HEK293 (cell line): Measurements from ENCODE around the gene COQ8A.

Source experiments
- CTCF ChIA-PET: fragments of 350-600 bp; formaldehyde crosslinking; extraction: SDS; loops from one replicate; lab custom pipeline; 2021; ENCODE audit warnings: antibody characterized with exemption; lab: Yijun Ruan, JAX
- POLR2A ChIA-PET: fragments of 300-600 bp; formaldehyde crosslinking; extraction: SDS; loops from one replicate; lab custom pipeline; 2020; ENCODE audit warnings: antibody characterized with exemption, inconsistent platforms; lab: Yijun Ruan, JAX
- H3K27ac ChIP-seq: fragments of 200-500 bp; sonication (Bioruptor generic); 2 replicates; pipeline ENCODE4 v1.5.1; 2014; ENCODE audit warnings: low read depth, low read length, control low read depth, inconsistent platforms; ENCODE audit errors: extremely low read depth
- H3K36me3 ChIP-seq, 2 experiments: fragments of 200-500 bp in 1 of 2; sonication (Bioruptor generic) in 1 of 2; 1 replicate in 1 of 2; 2 replicates in 1 of 2; pipeline ENCODE4 v1.5.1; 2014 to 2017; ENCODE audit warnings: inconsistent platforms in 2 of 2, low read length in 2 of 2; ENCODE audit not compliant: control insufficient read depth in 2 of 2, insufficient read depth in 1 of 2
- H3K4me1 ChIP-seq: fragments of 200-500 bp; sonication (Bioruptor generic); 2 replicates; pipeline ENCODE4 v1.5.1; 2014; ENCODE audit warnings: mild to moderate bottlenecking, low read length, inconsistent platforms; ENCODE audit not compliant: control insufficient read depth, insufficient read depth
- H3K4me3 ChIP-seq: 2 replicates; pipeline ENCODE4 v1.5.1; 2011; ENCODE audit warnings: low read depth, mild to moderate bottlenecking, control low read depth, low read length, moderate library complexity
- H3K9me3 ChIP-seq: fragments of 200-500 bp; sonication (Bioruptor generic); 2 replicates; pipeline ENCODE4 v1.5.1; 2014; ENCODE audit warnings: low read depth, low read length, inconsistent platforms; ENCODE audit not compliant: control insufficient read depth, insufficient read depth
- GLIS1 ChIP-seq: fragments of 450-650 bp; formaldehyde crosslinking; IDR thresholded peaks from 2 replicates; pipeline ENCODE4 v1.5.1; 2016; ENCODE audit warnings: missing biosample characterization, missing genetic modification characterization
- GLIS2 ChIP-seq: fragments of 450-650 bp; formaldehyde crosslinking; IDR thresholded peaks from 2 replicates; pipeline ENCODE4 v1.5.1; 2016; ENCODE audit warnings: missing biosample characterization, missing genetic modification characterization
- KLF8 ChIP-seq: fragments of 450-650 bp; formaldehyde crosslinking; IDR thresholded peaks from 2 replicates; pipeline ENCODE4 v1.5.1; 2016; ENCODE audit warnings: missing biosample characterization, missing genetic modification characterization
- SETDB1 ChIP-seq: IDR thresholded peaks from one replicate; pipeline ENCODE4 v1.6.1; 2017; ENCODE audit warnings: mild to moderate bottlenecking, low read length, moderate library complexity, mixed read lengths; ENCODE audit not compliant: insufficient read length
- SP7 ChIP-seq: fragments of 450-650 bp; formaldehyde crosslinking; IDR thresholded peaks from 2 replicates; pipeline ENCODE4 v1.5.1; 2016; ENCODE audit warnings: missing biosample characterization, missing genetic modification characterization
- ZIC2 ChIP-seq: fragments of 450-650 bp; formaldehyde crosslinking; IDR thresholded peaks from 2 replicates; pipeline ENCODE4 v1.5.1; 2016; ENCODE audit warnings: missing biosample characterization, missing genetic modification characterization
- ZNF10 ChIP-seq: fragments of 450-650 bp; formaldehyde crosslinking; IDR thresholded peaks from 2 replicates; pipeline ENCODE4 v1.5.1; 2017; ENCODE audit warnings: missing biosample characterization, missing genetic modification characterization
- ZNF221 ChIP-seq: fragments of 450-650 bp; formaldehyde crosslinking; IDR thresholded peaks from 2 replicates; pipeline ENCODE4 v1.5.1; 2017; ENCODE audit warnings: missing biosample characterization, missing genetic modification characterization, borderline replicate concordance
- ZNF239 ChIP-seq: fragments of 450-650 bp; formaldehyde crosslinking; IDR thresholded peaks from 2 replicates; pipeline ENCODE4 v1.5.1; 2016; ENCODE audit warnings: missing biosample characterization, missing genetic modification characterization
- ZNF274 ChIP-seq, 2 experiments: fragments of 200-500 bp in 1 of 2; fragments of 450-650 bp in 1 of 2; sonication (Bioruptor generic) in 1 of 2; formaldehyde crosslinking in 1 of 2; IDR thresholded peaks; 2 replicates each; pipeline versions ENCODE4 v1.5.1 to v1.6.1; 2014 to 2016; ENCODE audit warnings: borderline replicate concordance in 1 of 2, inconsistent platforms in 1 of 2, low read length in 1 of 2, missing biosample characterization in 1 of 2, missing genetic modification characterization in 1 of 2
- ZNF280D ChIP-seq: fragments of 450-650 bp; formaldehyde crosslinking; IDR thresholded peaks from 2 replicates; pipeline ENCODE4 v1.5.1; 2016; ENCODE audit warnings: missing biosample characterization, missing genetic modification characterization
- ZNF311 ChIP-seq: fragments of 450-650 bp; formaldehyde crosslinking; IDR thresholded peaks from 2 replicates; pipeline ENCODE4 v1.5.1; 2017; ENCODE audit warnings: missing biosample characterization, missing genetic modification characterization, borderline replicate concordance
- ZNF341 ChIP-seq: fragments of 450-650 bp; formaldehyde crosslinking; IDR thresholded peaks from 2 replicates; pipeline ENCODE4; 2016; ENCODE audit warnings: low read depth, missing biosample characterization, missing genetic modification characterization
- ZNF350 ChIP-seq: fragments of 450-650 bp; formaldehyde crosslinking; IDR thresholded peaks from 2 replicates; pipeline ENCODE4 v1.5.0; 2017; ENCODE audit warnings: missing biosample characterization, mild to moderate bottlenecking, missing genetic modification characterization
- ZNF530 ChIP-seq: fragments of 450-650 bp; formaldehyde crosslinking; IDR thresholded peaks from 2 replicates; pipeline ENCODE4 v1.5.1; 2016; ENCODE audit warnings: low read depth, missing biosample characterization, missing genetic modification characterization
- ZNF558 ChIP-seq: fragments of 450-650 bp; formaldehyde crosslinking; IDR thresholded peaks from 2 replicates; pipeline ENCODE4 v1.5.1; 2016; ENCODE audit warnings: missing biosample characterization, missing genetic modification characterization
- ZNF580 ChIP-seq: fragments of 450-650 bp; formaldehyde crosslinking; IDR thresholded peaks from 2 replicates; pipeline ENCODE4 v1.5.1; 2016; ENCODE audit warnings: missing biosample characterization, missing genetic modification characterization
- ZNF768 ChIP-seq: fragments of 450-650 bp; formaldehyde crosslinking; IDR thresholded peaks from 2 replicates; pipeline ENCODE4 v1.5.1; 2018; ENCODE audit warnings: missing biosample characterization, mild to moderate bottlenecking, missing genetic modification characterization
- ZNF777 ChIP-seq: fragments of 450-650 bp; formaldehyde crosslinking; IDR thresholded peaks from 2 replicates; pipeline ENCODE4 v1.5.1; 2017; ENCODE audit warnings: missing biosample characterization, missing genetic modification characterization, borderline replicate concordance

COQ8A gene

GRCh38 chr1:226950316-226950715, 10.2 kb downstream of the COQ8A start:
- ChIA-PET POLR2A (interaction anchor here (0.9 to 2.1 kb wide), 2 partner anchors 9 to 10 kb away, joined by 4 to 11 read pairs; partner anchors contain the start of gene COQ8A), CTCF (interaction anchor here (0.7 kb wide), 1 partner anchor 322 kb away, joined by 4 read pairs; no protein-coding TSS in a partner anchor)
- peaks cover 0 to 9% of the 10 kb centered on the region in 2 experiments; a peak in 1 of 3 replicates for H3K36me3 ChIP-seq
- no peaks in the 10 kb centered on the region for H3K4me1 ChIP-seq
- no peak overlapping the region for H3K27ac ChIP-seq
- H3K9me3 ChIP-seq, result no peaks in the 10 kb centered on the region
- TF ChIP-seq ZNF280D (tag by site-specific recombination) (peak; percentile 56; the same call in 1 of the 2 replicates), ZNF350 (tag by site-specific recombination) (no peak), SETDB1 (no peak), ZNF768 (tag by site-specific recombination) (peak; percentile 98)
- H3K4me3 ChIP-seq, result no peak overlapping the region

- POLR2A ChIA-PET, result interaction anchor here (0.9 to 2.1 kb wide), 2 partner anchors 9 to 11 kb away, joined by 4 to 11 read pairs; partner anchors contain the start of gene COQ8A
- Histone ChIP-seq H3K9me3 (no peaks in the 10 kb centered on the region), H3K36me3 (peaks cover 0 to 9% of the 10 kb centered on the region in 2 experiments; a peak in 1 of 3 replicates)
These were observed 10.8 kb downstream of the COQ8A start for GRCh38 chr1:226950871-226951270.

GRCh38 chr1:226951286-226952117, 11.4 kb downstream of the COQ8A start:
- peaks cover 0 to 9% of the 10 kb centered on the region in 2 experiments; a peak in 1 of 3 replicates for H3K36me3 ChIP-seq
- CTCF ChIA-PET, result interaction anchor here (0.6 to 0.9 kb wide), 2 partner anchors 14 to 1549 kb away, joined by 3 read pairs; no protein-coding TSS in a partner anchor
- no peaks in the 10 kb centered on the region for H3K9me3 ChIP-seq
- no peak overlapping the region for H3K27ac ChIP-seq
- POLR2A ChIA-PET, result no interaction called here
- TF ChIP-seq ZNF580 (tag by site-specific recombination) (no peak), ZNF10 (tag by site-specific recombination) (0 out of 2 replicates have a peak, but pooled peaks have one; percentile 14), SP7 (tag by site-specific recombination) (0 out of 2 replicates have a peak, but pooled peaks have one; percentile 14)
- H3K4me1 ChIP-seq, result no peaks in the 10 kb centered on the region
- H3K4me3 ChIP-seq, result no peak overlapping the region

More at GRCh38 chr1:226950871-226951270, 10.8 kb downstream of the COQ8A start:
- CTCF ChIA-PET, result no interaction called here
- H3K27ac ChIP-seq, result no peak overlapping the region
- H3K4me3 ChIP-seq, result no peak overlapping the region
- TF ChIP-seq ZNF530 (tag by site-specific recombination), result no peak
- no peak for TF ChIP-seq ZNF221 (tag by site-specific recombination)
- TF ChIP-seq ZNF777 (tag by site-specific recombination), result no peak
- no peak for TF ChIP-seq ZNF311 (tag by site-specific recombination)
- TF ChIP-seq ZNF239, result no peak
- no peak for TF ChIP-seq ZNF558
- peak; percentile 81 for TF ChIP-seq ZIC2 (tag by site-specific recombination)
- TF ChIP-seq ZNF768 (tag by site-specific recombination), result no peak
- TF ChIP-seq GLIS2 (tag by site-specific recombination), result peak; percentile 50; the same call in 1 of the 2 replicates
- TF ChIP-seq ZNF341 (tag by site-specific recombination), result no peak
- TF ChIP-seq KLF8 (tag by site-specific recombination), result no peak
- peak; percentile 39 for TF ChIP-seq GLIS1 (tag by site-specific recombination)
- TF ChIP-seq ZNF274 (IDR thresholded peaks at IDR 0.05; ENCODE audit: low read length), result no peak
- no peak for TF ChIP-seq ZNF274 (tag by site-specific recombination; IDR thresholded peaks at IDR 0.05; ENCODE audit: borderline replicate concordance)
- no peaks in the 10 kb centered on the region for H3K4me1 ChIP-seq
